Vagina (tissue), 2 donors: ENCODE measurements around the gene FEZF1.

ENCODE experiments used
- POLR2A ChIP-seq, 2 donors: fragments of 450-650 bp; IDR thresholded peaks; one replicate each; pipeline ENCODE4 v1.6.1; 2017; ENCODE audit warnings: antibody characterized with exemption in 2 of 2, mild to moderate bottlenecking in 2 of 2, moderate library complexity in 2 of 2
- POLR2AphosphoS5 ChIP-seq, 2 donors: sonication (generic); formaldehyde crosslinking; IDR thresholded peaks; one replicate each; pipeline ENCODE4 v1.9.0; 2017; ENCODE audit warnings: antibody characterized with exemption in 2 of 2, mild to moderate bottlenecking in 2 of 2, low read depth in 1 of 2; ENCODE audit not compliant: insufficient read depth in 1 of 2
- TF ChIP-seq, protein P1 (sequence below), 3 experiments: fragments of 450-650 bp in 2 of 3; fragments of 200-600 bp in 1 of 3; sonication (generic) in 1 of 3; IDR thresholded peaks; one replicate each; pipeline ENCODE4 v1.5.1; 2017 to 2019; ENCODE audit warnings: antibody characterized with exemption in 3 of 3, mild to moderate bottlenecking in 2 of 3, moderate library complexity in 2 of 3

DNA sequence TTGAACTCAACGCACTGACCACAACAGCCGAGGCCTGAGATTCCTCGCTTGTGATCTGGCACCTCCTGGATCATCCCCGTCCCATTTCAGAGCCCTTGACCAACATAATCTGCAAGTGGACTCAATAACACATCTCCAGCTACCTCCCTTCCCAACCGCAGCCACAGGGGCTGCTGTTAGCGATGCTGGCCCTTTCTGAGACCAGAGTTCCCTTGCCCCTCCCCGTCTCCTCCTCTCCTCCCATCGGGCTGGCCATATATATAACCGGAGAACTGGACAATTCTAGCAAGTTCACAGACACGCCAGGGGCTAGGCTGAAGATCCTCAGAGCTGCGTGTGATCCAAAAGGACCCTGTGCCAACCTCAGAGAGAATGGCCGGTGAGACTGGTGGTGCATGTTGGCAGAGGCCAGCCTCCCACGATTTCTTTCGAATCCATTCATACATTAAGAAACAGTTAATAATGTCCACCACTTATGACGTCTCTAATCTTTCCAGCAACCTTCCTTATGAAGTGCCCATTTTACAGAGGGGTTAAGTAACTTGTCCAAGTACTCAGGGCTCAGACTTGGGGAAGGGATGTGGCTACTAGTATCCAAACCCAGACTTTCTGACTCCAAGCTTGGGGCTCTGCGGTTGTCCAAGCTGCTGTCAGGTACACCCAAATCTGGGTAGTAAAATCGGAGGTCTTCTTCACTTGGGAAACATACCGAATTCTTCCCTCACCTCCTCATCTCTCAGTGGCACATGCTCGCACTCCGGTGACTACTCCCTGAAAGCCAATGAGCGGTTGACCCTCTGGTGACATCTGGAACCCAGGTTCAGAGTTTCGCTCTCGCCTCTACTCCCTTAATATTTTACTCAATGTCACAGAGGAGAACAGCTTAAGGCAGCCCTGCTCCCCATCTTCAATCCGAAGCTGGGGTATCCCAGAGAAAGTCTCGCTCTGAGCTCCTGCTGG is 11.2 kb upstream of the FEZF1 start:
- TF ChIP-seq POLR2A (IDR thresholded peaks at IDR 0.05) (no peak), POLR2AphosphoS5 (IDR thresholded peaks at IDR 0.05; ENCODE audit: insufficient read depth in 1 of 2, low read depth in 1 of 2) (no peak)
- TF ChIP-seq, protein P1, sequence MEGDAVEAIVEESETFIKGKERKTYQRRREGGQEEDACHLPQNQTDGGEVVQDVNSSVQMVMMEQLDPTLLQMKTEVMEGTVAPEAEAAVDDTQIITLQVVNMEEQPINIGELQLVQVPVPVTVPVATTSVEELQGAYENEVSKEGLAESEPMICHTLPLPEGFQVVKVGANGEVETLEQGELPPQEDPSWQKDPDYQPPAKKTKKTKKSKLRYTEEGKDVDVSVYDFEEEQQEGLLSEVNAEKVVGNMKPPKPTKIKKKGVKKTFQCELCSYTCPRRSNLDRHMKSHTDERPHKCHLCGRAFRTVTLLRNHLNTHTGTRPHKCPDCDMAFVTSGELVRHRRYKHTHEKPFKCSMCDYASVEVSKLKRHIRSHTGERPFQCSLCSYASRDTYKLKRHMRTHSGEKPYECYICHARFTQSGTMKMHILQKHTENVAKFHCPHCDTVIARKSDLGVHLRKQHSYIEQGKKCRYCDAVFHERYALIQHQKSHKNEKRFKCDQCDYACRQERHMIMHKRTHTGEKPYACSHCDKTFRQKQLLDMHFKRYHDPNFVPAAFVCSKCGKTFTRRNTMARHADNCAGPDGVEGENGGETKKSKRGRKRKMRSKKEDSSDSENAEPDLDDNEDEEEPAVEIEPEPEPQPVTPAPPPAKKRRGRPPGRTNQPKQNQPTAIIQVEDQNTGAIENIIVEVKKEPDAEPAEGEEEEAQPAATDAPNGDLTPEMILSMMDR (IDR thresholded peaks at IDR 0.05) = no peak
